Measurements from ENCODE around the gene ACAN.

The ACAN gene

GRCh38 chr15:88812133-88812532 is 8.9 kb downstream of the ACAN start:
- Histone ChIP-seq H3K4me3 (ENCODE audit: control insufficient read depth in 1 of 7, extremely low read depth in 1 of 7, insufficient read depth in 4 of 7, low read depth in 2 of 7, low read length in 6 of 7) (no peak overlapping the region), H3K36me3 (ENCODE audit: control insufficient read depth in 4 of 4, insufficient read depth in 4 of 4, low read length in 3 of 4) (no peaks in the 10 kb centered on the region), H3K9me3 (ENCODE audit: control extremely low read depth in 1 of 5, control insufficient read depth in 4 of 5, insufficient read depth in 2 of 5, low read depth in 1 of 5, low read length in 4 of 5) (no peaks in the 10 kb centered on the region), H3K27me3 (replicated peaks in 2 of 5; ENCODE audit: control insufficient read depth in 4 of 5, insufficient read depth in 5 of 5, low read length in 4 of 5) (peaks cover 2 to 33% (median 18%) of the 10 kb centered on the region in 5 experiments), H3K4me1 (ENCODE audit: control extremely low read depth in 1 of 4, control insufficient read depth in 4 of 4, insufficient read depth in 4 of 4, low read length in 3 of 4) (no peaks in the 10 kb centered on the region), H3K27ac (ENCODE audit: insufficient read depth in 1 of 2, low read depth in 1 of 2, low read length in 2 of 2, poor library complexity in 1 of 2, severe bottlenecking in 2 of 2) (no peak overlapping the region)
- ChIA-PET CTCF (no interaction called here), POLR2A (no interaction called here)
- DNase-seq = no peak
- WGBS (ENCODE audit: insufficient coverage) = 69% methylated on average over 3 of the region's 4 CpGs

- Histone ChIP-seq H3K9me3 (ENCODE audit: control extremely low read depth in 1 of 5, control insufficient read depth in 4 of 5, insufficient read depth in 2 of 5, low read depth in 1 of 5, low read length in 4 of 5) (no peaks in the 10 kb centered on the region), H3K4me1 (ENCODE audit: control extremely low read depth in 1 of 4, control insufficient read depth in 4 of 4, insufficient read depth in 4 of 4, low read length in 3 of 4) (no peaks in the 10 kb centered on the region), H3K4me3 (ENCODE audit: control insufficient read depth in 1 of 7, extremely low read depth in 1 of 7, insufficient read depth in 4 of 7, low read depth in 2 of 7, low read length in 6 of 7) (no peak overlapping the region), H3K27ac (ENCODE audit: insufficient read depth in 1 of 2, low read depth in 1 of 2, low read length in 2 of 2, poor library complexity in 1 of 2, severe bottlenecking in 2 of 2) (no peak overlapping the region), H3K27me3 (replicated peaks in 2 of 5; ENCODE audit: control insufficient read depth in 4 of 5, insufficient read depth in 5 of 5, low read length in 4 of 5) (peaks cover 2 to 22% (median 17%) of the 10 kb centered on the region in 5 experiments), H3K36me3 (ENCODE audit: control insufficient read depth in 4 of 4, insufficient read depth in 4 of 4, low read length in 3 of 4) (no peaks in the 10 kb centered on the region)
- DNase-seq = no peak
- POLR2A ChIA-PET = no interaction called here
- CTCF ChIA-PET = no interaction called here
- WGBS (ENCODE audit: insufficient coverage) = 92% methylated on average over 1 of the region's 4 CpGs
Observed at GRCh38 chr15:88813960-88814359, 10.7 kb downstream of the ACAN start.

- Histone ChIP-seq H3K36me3 (ENCODE audit: control insufficient read depth in 4 of 4, insufficient read depth in 4 of 4, low read length in 3 of 4) (no peaks in the 10 kb centered on the region), H3K27me3 (replicated peaks in 2 of 5; ENCODE audit: control insufficient read depth in 4 of 5, insufficient read depth in 5 of 5, low read length in 4 of 5) (peaks cover 2 to 22% (median 18%) of the 10 kb centered on the region in 5 experiments), H3K9me3 (ENCODE audit: control extremely low read depth in 1 of 5, control insufficient read depth in 4 of 5, insufficient read depth in 2 of 5, low read depth in 1 of 5, low read length in 4 of 5) (no peaks in the 10 kb centered on the region), H3K4me3 (ENCODE audit: control insufficient read depth in 1 of 7, extremely low read depth in 1 of 7, insufficient read depth in 4 of 7, low read depth in 2 of 7, low read length in 6 of 7) (no peak overlapping the region), H3K4me1 (ENCODE audit: control extremely low read depth in 1 of 4, control insufficient read depth in 4 of 4, insufficient read depth in 4 of 4, low read length in 3 of 4) (no peaks in the 10 kb centered on the region), H3K27ac (ENCODE audit: insufficient read depth in 1 of 2, low read depth in 1 of 2, low read length in 2 of 2, poor library complexity in 1 of 2, severe bottlenecking in 2 of 2) (no peak overlapping the region)
- no peak for DNase-seq
- POLR2A ChIA-PET = no interaction called here
- 94% methylated on average over 6 of the region's 6 CpGs for WGBS (ENCODE audit: insufficient coverage)
- CTCF ChIA-PET = no interaction called here
Observed at GRCh38 chr15:88814393-88814792, 11.2 kb downstream of the ACAN start.

- Histone ChIP-seq H3K4me3 (ENCODE audit: control insufficient read depth in 1 of 7, extremely low read depth in 1 of 7, insufficient read depth in 4 of 7, low read depth in 2 of 7, low read length in 6 of 7) (no peak overlapping the region), H3K9me3 (ENCODE audit: control extremely low read depth in 1 of 5, control insufficient read depth in 4 of 5, insufficient read depth in 2 of 5, low read depth in 1 of 5, low read length in 4 of 5) (peaks cover 0 to 2% (median 0%) of the 10 kb centered on the region in 5 experiments), H3K27ac (ENCODE audit: insufficient read depth in 1 of 2, low read depth in 1 of 2, low read length in 2 of 2, poor library complexity in 1 of 2, severe bottlenecking in 2 of 2) (no peak overlapping the region), H3K36me3 (ENCODE audit: control insufficient read depth in 4 of 4, insufficient read depth in 4 of 4, low read length in 3 of 4) (no peaks in the 10 kb centered on the region), H3K27me3 (replicated peaks in 2 of 5; ENCODE audit: control insufficient read depth in 4 of 5, insufficient read depth in 5 of 5, low read length in 4 of 5) (peaks cover 0 to 24% (median 3%) of the 10 kb centered on the region in 5 experiments), H3K4me1 (ENCODE audit: control extremely low read depth in 1 of 4, control insufficient read depth in 4 of 4, insufficient read depth in 4 of 4, low read length in 3 of 4) (no peaks in the 10 kb centered on the region)
- 53% methylated on average over 2 of the region's 2 CpGs for WGBS (ENCODE audit: insufficient coverage)
- POLR2A ChIA-PET = no interaction called here
- CTCF ChIA-PET = no interaction called here
- no peak for DNase-seq
Observed at GRCh38 chr15:88818920-88819319, 15.7 kb downstream of the ACAN start.

GRCh38 chr15:88821993-88822392 is 18.8 kb downstream of the ACAN start:
- peaks cover 0 to 2% (median 0%) of the 10 kb centered on the region in 5 experiments for H3K9me3 ChIP-seq (ENCODE audit: control extremely low read depth in 1 of 5, control insufficient read depth in 4 of 5, insufficient read depth in 2 of 5, low read depth in 1 of 5, low read length in 4 of 5)
- DNase-seq = no peak
- ChIA-PET POLR2A (no interaction called here), CTCF (no interaction called here)
- H3K27me3 ChIP-seq (replicated peaks in 2 of 5; ENCODE audit: control insufficient read depth in 4 of 5, insufficient read depth in 5 of 5, low read length in 4 of 5) = peaks cover 0 to 16% (median 2%) of the 10 kb centered on the region in 5 experiments
- no peak overlapping the region for H3K27ac ChIP-seq (ENCODE audit: insufficient read depth in 1 of 2, low read depth in 1 of 2, low read length in 2 of 2, poor library complexity in 1 of 2, severe bottlenecking in 2 of 2)
- H3K36me3 ChIP-seq (ENCODE audit: control insufficient read depth in 4 of 4, insufficient read depth in 4 of 4, low read length in 3 of 4) = no peaks in the 10 kb centered on the region
- H3K4me3 ChIP-seq (ENCODE audit: control insufficient read depth in 1 of 7, extremely low read depth in 1 of 7, insufficient read depth in 4 of 7, low read depth in 2 of 7, low read length in 6 of 7) = no peak overlapping the region
- H3K4me1 ChIP-seq (ENCODE audit: control extremely low read depth in 1 of 4, control insufficient read depth in 4 of 4, insufficient read depth in 4 of 4, low read length in 3 of 4) = no peaks in the 10 kb centered on the region
- 97% methylated on average over 3 of the region's 5 CpGs for WGBS (ENCODE audit: insufficient coverage)

- H3K4me3 ChIP-seq (ENCODE audit: control insufficient read depth in 1 of 7, extremely low read depth in 1 of 7, insufficient read depth in 4 of 7, low read depth in 2 of 7, low read length in 6 of 7) = no peak overlapping the region
- H3K9me3 ChIP-seq (ENCODE audit: control extremely low read depth in 1 of 5, control insufficient read depth in 4 of 5, insufficient read depth in 2 of 5, low read depth in 1 of 5, low read length in 4 of 5) = no peaks in the 10 kb centered on the region
- H3K27me3 ChIP-seq (replicated peaks in 2 of 5; ENCODE audit: control insufficient read depth in 4 of 5, insufficient read depth in 5 of 5, low read length in 4 of 5) = peaks cover 0 to 5% (median 0%) of the 10 kb centered on the region in 5 experiments
- H3K27ac ChIP-seq (ENCODE audit: insufficient read depth in 1 of 2, low read depth in 1 of 2, low read length in 2 of 2, poor library complexity in 1 of 2, severe bottlenecking in 2 of 2) = no peak overlapping the region
- ChIA-PET POLR2A (no interaction called here), CTCF (interaction anchor here (1.1 kb wide), 1 partner anchor 219 kb away, joined by 3 read pairs; no protein-coding TSS in a partner anchor)
- DNase-seq = no peak
- H3K36me3 ChIP-seq (ENCODE audit: control insufficient read depth in 4 of 4, insufficient read depth in 4 of 4, low read length in 3 of 4) = no peaks in the 10 kb centered on the region
- no peaks in the 10 kb centered on the region for H3K4me1 ChIP-seq (ENCODE audit: control extremely low read depth in 1 of 4, control insufficient read depth in 4 of 4, insufficient read depth in 4 of 4, low read length in 3 of 4)
- 96% methylated on average over 5 of the region's 5 CpGs for WGBS (ENCODE audit: insufficient coverage)
Observed at GRCh38 chr15:88828791-88829190, 25.6 kb downstream of the ACAN start.

- 75% methylated on average over 4 of the region's 5 CpGs for WGBS (ENCODE audit: insufficient coverage)
- H3K4me3 ChIP-seq (ENCODE audit: control insufficient read depth in 1 of 7, extremely low read depth in 1 of 7, insufficient read depth in 4 of 7, low read depth in 2 of 7, low read length in 6 of 7) = no peak overlapping the region
- POLR2A ChIA-PET = no interaction called here
- DNase-seq = no peak
- H3K9me3 ChIP-seq (ENCODE audit: control extremely low read depth in 1 of 5, control insufficient read depth in 4 of 5, insufficient read depth in 2 of 5, low read depth in 1 of 5, low read length in 4 of 5) = no peaks in the 10 kb centered on the region
- CTCF ChIA-PET = no interaction called here
- peaks cover 0 to 5% (median 0%) of the 10 kb centered on the region in 5 experiments for H3K27me3 ChIP-seq (replicated peaks in 2 of 5; ENCODE audit: control insufficient read depth in 4 of 5, insufficient read depth in 5 of 5, low read length in 4 of 5)
- no peaks in the 10 kb centered on the region for H3K36me3 ChIP-seq (ENCODE audit: control insufficient read depth in 4 of 4, insufficient read depth in 4 of 4, low read length in 3 of 4)
- H3K4me1 ChIP-seq (ENCODE audit: control extremely low read depth in 1 of 4, control insufficient read depth in 4 of 4, insufficient read depth in 4 of 4, low read length in 3 of 4) = no peaks in the 10 kb centered on the region
- no peak overlapping the region for H3K27ac ChIP-seq (ENCODE audit: insufficient read depth in 1 of 2, low read depth in 1 of 2, low read length in 2 of 2, poor library complexity in 1 of 2, severe bottlenecking in 2 of 2)
Observed at GRCh38 chr15:88830016-88830415, 26.8 kb downstream of the ACAN start.

Data from common myeloid progenitor, CD34-positive (primary cell).